WI38 (cell line): ENCODE results near the gene REPIN1.

Experiments
- H3K4me3 ChIP-seq: 2 replicates; pipeline ENCODE4 v1.5.1; 2011; ENCODE audit warnings: low read depth, mild to moderate bottlenecking, control low read depth, low read length
- CTCF ChIP-seq: IDR thresholded peaks from 2 replicates; pipeline ENCODE4 v1.5.1; 2012; ENCODE audit warnings: low read depth, mild to moderate bottlenecking, control low read depth, low read length

Gene REPIN1

GRCh38 chr7:150357270-150357669 is 11.4 kb upstream of the REPIN1 start:
- TF ChIP-seq CTCF = no peak
- H3K4me3 ChIP-seq = no peak overlapping the region

DNA sequence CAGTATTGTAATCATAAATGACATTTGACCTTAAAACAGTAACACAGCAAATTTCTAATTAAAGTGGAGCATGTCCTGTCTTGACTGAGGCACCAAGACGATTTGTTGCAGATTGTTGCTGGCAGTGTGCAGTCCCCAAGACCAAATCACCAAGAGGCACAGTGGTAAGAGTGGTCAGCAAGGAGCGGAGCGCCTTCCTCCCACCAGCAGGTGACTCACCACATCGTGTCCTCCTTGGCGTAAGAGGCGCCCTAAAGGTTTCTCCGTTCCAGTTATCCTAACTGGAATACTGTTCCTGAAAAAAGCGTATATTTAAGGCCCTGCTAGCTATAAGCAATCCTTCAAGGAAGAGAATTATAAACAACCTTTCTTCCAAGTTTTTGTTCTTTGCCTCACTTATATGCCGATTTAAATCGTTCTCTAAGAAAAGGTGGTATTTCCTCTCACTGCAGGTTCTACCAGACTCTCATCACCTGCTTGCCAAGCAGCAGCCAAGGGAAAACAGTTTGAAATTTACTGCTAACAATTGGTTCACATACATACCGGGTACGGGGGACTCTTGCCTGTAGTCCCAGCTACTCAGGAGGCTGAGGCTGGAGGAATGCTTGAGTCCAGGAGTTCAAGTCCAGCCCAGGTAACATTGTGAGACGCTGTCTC is 10.7 kb upstream of the REPIN1 start:
- H3K4me3 ChIP-seq = no peak overlapping the region
- TF ChIP-seq CTCF = no peak

DNA sequence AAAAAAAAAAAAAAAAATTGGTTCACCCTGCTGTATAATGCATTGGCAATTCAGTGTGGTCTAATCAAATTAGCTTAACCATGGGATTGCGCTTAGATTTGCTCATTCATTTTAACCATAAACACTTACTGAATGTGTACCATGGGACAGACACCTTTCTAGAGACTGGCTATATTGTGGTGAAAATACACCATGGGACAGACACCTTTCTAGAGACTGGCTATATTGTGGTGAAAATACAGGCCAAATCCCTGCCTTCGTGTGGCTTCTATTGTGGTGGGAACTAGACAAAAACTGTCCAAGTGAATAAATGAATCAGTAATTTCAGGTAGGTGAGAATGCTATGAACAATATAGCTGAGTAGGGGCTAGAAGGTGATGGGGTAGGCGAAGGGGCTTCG is 10.2 kb upstream of the REPIN1 start:
- no peak for TF ChIP-seq CTCF
- H3K4me3 ChIP-seq = no peak overlapping the region

DNA sequence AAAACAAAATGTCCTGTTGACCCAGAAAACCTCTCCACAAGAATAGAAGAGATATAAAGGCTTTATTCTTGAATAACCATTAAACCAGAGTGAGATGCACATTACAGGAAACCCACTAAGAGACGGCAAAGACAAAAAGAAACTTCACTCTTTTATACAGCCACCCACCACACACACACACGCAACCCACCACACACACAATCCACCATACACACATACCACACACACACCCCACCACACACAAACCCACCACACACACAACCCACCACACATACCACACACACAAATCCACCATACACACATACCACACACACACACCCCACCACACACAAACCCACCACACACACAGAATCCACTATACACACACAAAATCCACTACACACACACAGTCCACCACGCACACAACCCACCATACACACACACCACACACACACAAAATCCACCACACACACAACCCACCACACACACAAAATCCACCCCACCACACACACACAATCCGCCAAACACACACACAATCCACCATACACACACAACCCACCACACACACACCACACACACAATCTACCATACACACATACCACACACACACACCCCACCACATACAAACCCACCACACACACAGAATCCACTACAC is 9.5 kb upstream of the REPIN1 start:
- TF ChIP-seq CTCF = no peak
- H3K4me3 ChIP-seq = no peak overlapping the region

- no peak overlapping the region for H3K4me3 ChIP-seq
- TF ChIP-seq CTCF = no peak
Observed at GRCh38 chr7:150359622-150360362, 8.8 kb upstream of the REPIN1 start.

DNA sequence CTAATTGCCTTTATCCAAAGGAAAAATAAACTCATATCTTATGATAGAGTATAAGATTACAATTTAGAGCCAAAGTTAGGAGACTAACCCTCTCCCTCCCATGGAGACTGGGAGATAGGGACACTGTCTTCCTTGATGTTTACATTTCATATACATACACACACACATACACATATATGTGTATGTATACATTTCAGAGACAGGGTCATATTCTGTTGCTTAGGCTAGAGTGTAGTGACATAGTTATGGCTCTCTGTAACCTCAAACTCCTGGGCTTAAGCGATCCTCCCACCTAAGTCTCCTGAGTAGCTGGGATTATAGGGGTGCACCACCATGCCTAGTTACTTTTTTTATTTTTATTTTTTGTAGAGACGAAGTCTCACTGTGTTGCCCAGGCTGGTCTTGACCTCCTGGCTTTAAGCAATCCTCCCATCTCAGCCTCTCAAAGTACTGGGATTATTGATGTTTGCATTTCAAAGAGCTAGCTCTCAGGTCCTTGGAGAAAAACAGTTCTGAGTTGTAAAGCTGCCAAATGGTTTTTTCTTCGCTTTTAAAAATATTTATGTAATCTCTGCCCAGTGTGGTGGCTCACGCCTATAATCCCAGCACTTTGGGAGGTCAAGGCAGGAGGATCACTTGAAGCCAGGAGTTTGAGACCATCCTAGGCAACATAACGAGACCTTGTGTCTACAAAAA is 8.1 kb upstream of the REPIN1 start:
- no peak overlapping the region for H3K4me3 ChIP-seq
- no peak for TF ChIP-seq CTCF
